Activated T-helper 1 cell treated with anti-CD3 and anti-CD28 coated beads, Interleukin-2, amount 50 U/mL, for 16 hours (primary cell): Measurements from ENCODE around the gene CNTN6.
"Not testable (repeated sequence)": the region's sequence is repeated elsewhere in the genome, so short reads cannot be mapped to it uniquely, and the experiment has no call there.

Experiments used
- DNase-seq, 2 donors: peaks; one replicate each; pipeline ENCODE4 v3.0.0-alpha.2; 2020; ENCODE audit warnings: low read depth in 1 of 2, low spot score in 1 of 2

CNTN6 gene

GRCh38 chr3:1275495-1275894, 182.7 kb downstream of the CNTN6 start:
- no peak for DNase-seq

DNA sequence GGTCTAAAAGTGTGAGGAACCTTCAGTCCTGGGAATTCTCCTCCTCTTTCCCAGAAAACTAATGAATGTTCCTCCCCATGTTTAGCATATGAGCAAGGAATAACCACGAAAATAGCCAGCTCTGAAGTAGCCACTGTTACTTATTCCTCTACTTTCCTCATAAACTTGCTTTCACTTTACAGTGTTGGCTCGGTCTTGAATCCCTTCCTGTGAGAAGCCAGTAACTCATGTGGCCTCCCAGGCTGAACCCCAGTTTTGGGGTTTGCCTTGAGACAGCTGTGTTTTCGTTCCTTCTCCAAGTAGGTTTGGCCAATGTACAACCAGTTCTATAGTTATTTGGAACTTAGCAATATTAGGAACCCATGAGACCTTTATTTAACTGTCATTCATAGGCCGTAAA, 195.0 kb downstream of the CNTN6 start:
- no peak for DNase-seq

DNA sequence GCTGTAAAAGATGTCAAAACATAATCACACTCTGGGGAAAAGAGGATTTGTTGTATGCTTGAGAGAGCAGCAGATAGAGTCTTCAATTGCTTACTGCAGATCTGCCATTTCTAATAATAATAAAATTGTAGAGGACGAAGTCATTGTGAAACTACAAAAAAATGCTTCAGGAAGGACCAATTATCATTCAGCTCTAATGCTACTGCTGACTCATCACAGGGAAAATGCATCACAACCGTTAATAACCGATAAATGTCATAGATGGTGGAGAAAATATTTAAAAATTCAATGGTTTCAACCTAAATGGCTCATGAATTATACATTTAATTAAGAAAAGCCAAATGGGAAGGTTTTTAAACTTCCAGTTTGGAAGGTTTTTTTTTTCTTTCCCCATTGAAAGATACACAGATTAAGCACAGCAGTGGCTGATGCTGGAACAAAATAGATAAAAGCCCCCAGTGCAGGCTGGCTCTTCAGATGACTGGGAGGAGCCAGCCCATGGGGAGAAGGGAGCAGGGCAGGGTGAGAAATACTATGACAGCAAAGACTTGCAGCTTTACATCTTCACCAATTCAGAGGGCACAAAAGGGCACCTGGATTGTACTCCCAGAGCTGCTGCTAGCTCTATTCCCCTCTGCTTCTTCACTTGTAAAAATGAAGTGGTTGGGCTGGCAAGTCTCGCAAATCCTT, 196.1 kb downstream of the CNTN6 start:
- no peak for DNase-seq

- no peak for DNase-seq
Observed at GRCh38 chr3:1292571-1293071, 199.8 kb downstream of the CNTN6 start.

DNA sequence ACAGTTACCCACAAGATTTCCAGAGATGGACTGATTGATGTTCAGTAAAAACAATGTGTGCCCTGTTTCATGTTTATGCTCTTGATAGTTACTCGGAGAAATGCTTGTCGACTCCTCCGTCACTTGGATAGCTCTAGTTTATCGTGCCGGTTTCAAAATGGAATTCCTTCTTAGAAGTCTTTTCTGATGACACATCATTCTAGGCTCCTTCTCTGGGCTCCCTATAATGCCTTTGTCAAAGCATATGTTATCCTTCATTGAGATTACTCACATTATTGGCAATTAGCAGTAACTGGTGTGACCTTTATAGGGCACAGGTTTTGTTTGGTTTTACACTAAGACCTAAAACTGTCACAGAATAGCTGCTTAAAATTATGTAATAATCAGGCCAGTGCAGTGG, 201.8 kb downstream of the CNTN6 start:
- no peak for DNase-seq

DNA sequence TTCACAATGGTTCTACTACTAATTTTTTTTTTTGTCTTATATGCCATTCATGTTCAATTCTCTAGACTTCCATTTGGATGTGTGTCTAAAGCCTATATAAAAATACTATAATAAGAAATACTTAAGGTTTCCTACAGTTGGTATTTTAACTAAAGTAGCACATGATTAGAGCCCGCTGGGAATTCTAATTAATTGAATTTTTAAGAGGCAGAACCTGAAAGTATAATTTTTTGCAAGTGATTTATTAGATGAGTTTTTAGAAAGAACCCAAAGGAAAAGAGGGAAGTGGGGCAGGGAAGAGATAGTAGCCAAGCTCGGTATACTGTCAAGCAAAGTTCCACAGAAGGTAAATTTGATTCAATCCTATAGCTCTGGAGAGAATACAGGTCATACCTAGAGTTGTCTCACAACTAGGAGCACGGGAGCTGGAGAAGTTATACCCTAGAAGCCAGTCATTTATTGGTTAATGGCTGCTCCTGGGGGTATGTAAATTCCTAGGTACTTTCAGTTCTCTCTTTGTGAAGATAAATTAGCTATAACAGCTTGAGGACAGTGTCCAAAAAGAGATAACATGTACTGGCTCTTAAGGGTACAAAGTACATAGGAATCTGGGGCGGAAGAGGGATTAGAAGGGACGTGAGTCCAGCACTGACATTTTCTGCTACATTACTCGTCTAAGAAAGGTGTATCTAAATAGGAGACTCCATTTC, 225.6 kb downstream of the CNTN6 start:
- no peak for DNase-seq

- no peak for DNase-seq
Observed at GRCh38 chr3:1326546-1326945, 233.7 kb downstream of the CNTN6 start.

DNA sequence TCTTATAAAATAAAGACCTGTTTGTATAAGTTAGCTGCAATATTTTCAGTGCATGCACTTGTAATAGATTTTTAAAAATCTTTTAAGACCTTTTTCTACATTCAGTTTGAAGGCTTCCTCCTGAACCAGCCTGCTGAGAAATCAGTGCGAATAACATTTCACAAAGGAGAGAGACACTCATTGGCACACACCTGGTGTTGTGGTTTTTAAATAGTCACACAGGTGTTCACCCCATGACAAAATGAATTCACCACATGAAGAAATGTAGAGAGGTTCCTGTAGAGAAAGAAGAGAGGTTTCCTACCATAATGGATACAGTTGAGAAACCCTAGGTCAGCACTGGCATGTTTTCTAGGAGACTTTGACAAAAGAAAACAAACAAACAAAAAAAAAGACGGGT, 237.3 kb downstream of the CNTN6 start:
- no peak for DNase-seq

- no peak for DNase-seq
Observed at GRCh38 chr3:1346386-1346785, 253.6 kb downstream of the CNTN6 start.

- DNase-seq: no peak
Observed at GRCh38 chr3:1348547-1348946, 255.7 kb downstream of the CNTN6 start.

- no peak for DNase-seq
Observed at GRCh38 chr3:1350885-1351284, 258.1 kb downstream of the CNTN6 start.

DNA sequence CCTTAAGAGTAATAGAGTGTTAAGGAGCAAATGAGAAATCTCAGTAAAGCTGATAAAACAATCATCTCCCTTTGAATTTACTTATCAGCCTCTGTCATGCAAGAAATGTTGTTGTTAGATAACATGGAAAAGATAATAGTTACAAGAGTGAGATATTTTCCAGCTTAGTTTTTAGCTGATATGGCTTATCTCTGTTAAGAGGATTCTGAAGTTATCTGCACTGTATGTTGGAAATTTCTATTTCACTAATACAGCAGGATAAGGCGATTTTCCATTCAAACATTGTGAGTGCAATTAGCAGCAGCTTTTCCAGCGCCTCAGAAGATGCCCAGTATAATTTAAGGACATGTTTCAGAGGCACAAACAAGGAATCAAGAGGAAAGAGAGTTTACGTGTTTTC, 262.9 kb downstream of the CNTN6 start:
- no peak for DNase-seq

GRCh38 chr3:1356101-1356500, 263.3 kb downstream of the CNTN6 start:
- DNase-seq: no peak

DNA sequence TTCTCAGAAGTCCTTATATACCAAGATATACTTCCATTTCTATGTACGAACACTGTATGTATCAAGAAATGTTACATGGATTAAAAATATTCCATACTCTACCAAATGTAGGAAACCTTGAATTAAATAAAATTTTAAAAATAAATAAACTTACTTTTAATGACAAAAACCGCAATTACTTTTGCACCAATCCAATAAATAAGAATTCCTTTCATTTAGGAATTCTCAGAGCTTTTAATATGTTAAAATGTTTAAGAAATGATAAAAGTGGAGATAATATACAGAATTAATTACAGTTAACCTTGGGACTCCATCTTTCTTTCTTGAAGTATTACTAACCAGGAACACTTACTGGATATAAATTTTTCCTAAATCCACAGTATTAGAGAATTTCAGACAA, 272.7 kb downstream of the CNTN6 start:
- no peak for DNase-seq

- no peak for DNase-seq
Observed at GRCh38 chr3:1374471-1374870, 281.6 kb downstream of the CNTN6 start.

DNA sequence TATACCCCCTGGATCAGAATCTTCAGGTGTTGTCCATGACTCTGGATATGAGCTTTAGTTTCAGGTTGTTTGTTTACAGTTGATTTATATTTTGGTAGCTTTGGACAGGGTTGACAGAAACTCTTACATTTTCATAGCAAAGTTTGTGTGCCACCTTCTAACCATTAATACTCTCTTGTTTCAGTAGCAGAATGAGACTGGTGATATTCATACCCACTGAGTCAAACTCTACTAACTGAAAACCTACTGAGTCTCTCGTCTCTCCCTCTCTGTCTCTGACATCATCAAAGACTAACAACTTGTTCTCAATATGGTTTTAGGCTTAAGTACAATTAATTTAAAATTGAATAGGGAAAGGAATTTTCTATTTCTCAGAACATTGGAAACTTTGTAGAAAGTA, 282.3 kb downstream of the CNTN6 start:
- no peak for DNase-seq

- no peak for DNase-seq
Observed at GRCh38 chr3:1380926-1381646, 288.3 kb downstream of the CNTN6 start.

DNA sequence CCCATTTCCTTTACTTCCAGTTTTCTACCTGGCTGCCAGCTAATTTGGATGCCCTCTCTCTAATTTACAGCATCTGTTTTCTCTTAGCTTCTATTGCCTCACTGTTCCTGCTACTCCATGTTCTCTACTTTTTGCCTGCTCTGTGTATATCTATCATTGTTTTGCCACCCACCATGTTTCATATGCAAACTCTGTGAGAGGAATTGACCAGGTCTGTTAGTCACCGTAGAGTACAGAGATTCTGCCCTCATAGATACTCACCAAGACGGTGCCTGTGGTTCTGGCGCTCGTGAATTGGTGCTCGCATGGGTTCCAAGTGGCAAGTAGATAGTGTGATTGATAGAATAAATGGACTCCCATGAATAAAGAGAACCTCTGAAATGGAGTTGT, 288.8 kb downstream of the CNTN6 start:
- DNase-seq: no peak

DNA sequence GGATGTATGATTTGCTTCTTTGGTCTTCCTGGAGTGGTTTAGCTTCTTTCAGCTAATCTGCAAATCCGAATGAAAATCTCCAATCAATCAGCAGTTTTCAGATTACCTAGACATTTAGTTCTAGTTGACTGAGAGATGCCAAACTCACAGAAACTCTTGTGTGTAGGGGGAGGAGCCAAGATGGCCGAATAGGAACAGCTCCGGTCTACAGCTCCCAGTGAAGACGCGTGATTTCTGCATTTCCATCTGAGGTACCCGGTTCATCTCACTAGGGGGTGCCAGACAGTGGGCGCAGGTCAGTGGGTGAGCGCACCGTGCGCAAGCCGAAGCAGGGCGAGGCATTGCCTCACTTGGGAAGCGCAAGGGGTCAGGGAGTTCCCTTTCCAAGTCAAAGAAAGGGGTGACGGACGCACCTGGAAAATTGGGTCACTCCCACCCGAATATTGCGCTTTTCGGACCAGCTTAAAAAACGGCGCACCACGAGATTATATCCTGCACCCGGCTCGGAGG, 294.6 kb downstream of the CNTN6 start:
- DNase-seq: not testable (repeated sequence)

DNA sequence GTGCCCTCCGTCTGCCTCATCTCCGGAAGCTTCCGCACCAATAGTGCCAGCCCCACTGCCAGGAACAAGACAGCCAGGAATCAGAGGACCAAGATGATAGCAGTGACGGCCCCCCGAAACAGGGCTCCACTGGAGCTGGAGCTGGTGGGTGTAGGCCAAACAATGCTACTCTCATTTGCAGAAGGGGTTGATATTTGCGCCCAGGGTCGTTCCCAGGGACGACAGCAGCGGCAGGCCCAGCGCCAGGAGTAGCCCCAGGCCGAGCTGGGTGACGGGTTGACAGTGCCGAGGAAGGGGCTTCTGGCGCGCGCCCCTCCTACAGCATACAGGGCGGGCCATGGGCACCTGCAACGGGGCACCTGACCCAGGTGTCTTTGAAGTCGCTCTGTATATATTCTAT, 301.4 kb downstream of the CNTN6 start:
- no peak for DNase-seq

DNA sequence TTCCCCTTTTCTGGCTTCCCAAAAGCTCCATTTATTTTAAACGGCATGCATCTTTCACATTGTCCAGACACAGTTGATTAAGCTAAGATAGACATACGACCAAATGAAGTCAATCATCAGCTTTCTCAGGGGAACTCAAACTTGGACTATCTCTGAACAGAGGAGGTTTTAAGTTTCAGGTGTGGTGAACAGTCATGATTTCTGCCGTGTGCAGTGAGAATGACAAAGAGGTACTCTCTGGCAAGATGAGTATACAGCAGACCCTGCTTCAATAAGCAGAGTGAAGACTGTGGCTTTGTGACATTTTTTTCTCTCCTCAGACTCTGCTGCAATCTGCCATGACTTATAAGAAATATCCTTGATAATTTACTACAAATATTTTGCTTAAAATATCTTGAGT, 307.7 kb downstream of the CNTN6 start:
- no peak for DNase-seq
